ENCODE measurements around the gene PTCH2.
A peak's percentile ranks its signal among the peaks of the same experiment; 100 is the strongest.
"Not testable (repeated sequence)": the region's sequence is repeated elsewhere in the genome, so short reads cannot be mapped to it uniquely, and the experiment has no call there.

Gene PTCH2

GRCh38 chr1:44817771-44818495, 25.1 kb downstream of the PTCH2 start:
- no peak for DNase-seq

- no peak for DNase-seq
Measured at GRCh38 chr1:44817307-44817706, 25.7 kb downstream of the PTCH2 start.

GRCh38 chr1:44815926-44816325, 27.1 kb downstream of the PTCH2 start:
- not testable (repeated sequence) for DNase-seq

GRCh38 chr1:44812822-44813543, 30.1 kb downstream of the PTCH2 start:
- peak; percentile 78 for DNase-seq

- DNase-seq: no peak
Measured at GRCh38 chr1:44811234-44811633, 31.8 kb downstream of the PTCH2 start.

- not testable (repeated sequence) for DNase-seq
Measured at GRCh38 chr1:44810762-44811105, 32.3 kb downstream of the PTCH2 start.

- DNase-seq: no peak
Measured at GRCh38 chr1:44810101-44810761, 32.8 kb downstream of the PTCH2 start.

GRCh38 chr1:44808938-44809917, 33.8 kb downstream of the PTCH2 start:
- DNase-seq: no peak

GRCh38 chr1:44808063-44808937, 34.8 kb downstream of the PTCH2 start, which contains the start of gene BTBD19:
BTBD19 (plus strand) TSS chr1:44808523; CDS start chr1:44808821, 298 bp downstream.
- DNase-seq: peak; percentile 52

GRCh38 chr1:44807364-44808062, 35.5 kb downstream of the PTCH2 start:
- peak; percentile 99 for DNase-seq

GRCh38 chr1:44806704-44807363, 36.2 kb downstream of the PTCH2 start, which contains the start of gene DYNLT4:
DYNLT4 (minus strand) TSS chr1:44807351; CDS start chr1:44806668, 683 bp downstream.
- peak; percentile 69 for DNase-seq

- DNase-seq: no peak
Measured at GRCh38 chr1:44806025-44806703, 36.9 kb downstream of the PTCH2 start.

GRCh38 chr1:44805311-44806024, 37.6 kb downstream of the PTCH2 start:
- no peak for DNase-seq

- no peak for DNase-seq
Measured at GRCh38 chr1:44803312-44804095, 39.5 kb downstream of the PTCH2 start.

GRCh38 chr1:44803062-44803311, 40.1 kb downstream of the PTCH2 start:
- DNase-seq: no peak

- no peak for DNase-seq
Measured at GRCh38 chr1:44802306-44803061, 40.6 kb downstream of the PTCH2 start.

- DNase-seq: no peak
Measured at GRCh38 chr1:44801491-44802305, 41.4 kb downstream of the PTCH2 start.
